ENCODE measurements around the gene DDHD1. TPM values are rescaled to one million over a fixed set of nuclear protein-coding genes. Genes with fewer than 3 reads are reported as not detected.

The DDHD1 gene
- polyA plus RNA-seq, 1 of the 3 experiments (the other 2 are of a cell fraction) = 1.9 TPM

DNA sequence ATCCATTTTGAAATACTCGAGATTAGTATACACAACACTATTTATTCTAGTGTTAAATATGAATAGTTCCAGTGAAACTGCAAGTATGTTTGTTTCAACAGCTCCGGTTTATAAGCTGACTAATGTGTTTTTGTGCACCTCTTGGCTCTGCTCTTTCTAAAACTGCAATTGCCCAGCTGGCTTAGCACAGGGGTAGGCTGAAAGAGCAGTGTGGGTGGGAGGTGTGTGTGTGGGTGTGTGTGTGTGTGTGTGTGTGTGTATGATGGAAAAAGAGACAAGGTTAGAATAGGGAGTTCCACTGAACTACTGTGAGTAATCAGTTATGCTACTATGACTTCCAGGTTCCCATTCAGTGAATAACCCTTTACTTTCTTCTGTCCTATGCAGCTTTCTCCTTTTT, 37.8 kb upstream of the DDHD1 start:
- Histone ChIP-seq H2AFZ (ENCODE audit: low read depth) (no peak overlapping the region), H3K36me3 (replicated peaks in 1 of 2; ENCODE audit: control insufficient read depth in 1 of 2, insufficient read depth in 2 of 2, low read length in 1 of 2) (no peaks in the 10 kb centered on the region), H4K20me1 (ENCODE audit: insufficient read depth) (no peaks in the 10 kb centered on the region), H3F3A (replicated peaks; ENCODE audit: insufficient read depth) (no peaks in the 10 kb centered on the region), H3K4me1 (ENCODE audit: control insufficient read depth in 1 of 2, insufficient read depth in 2 of 2, low read depth in 1 of 2, low read length in 1 of 2) (no peaks in the 10 kb centered on the region), H3K27ac (ENCODE audit: low read depth in 2 of 2, low read length in 1 of 2) (no peak overlapping the region), H3K4me3 (ENCODE audit: low read depth in 2 of 2, low read length in 1 of 2) (no peak overlapping the region), H3K27me3 (ENCODE audit: insufficient read depth) (no peaks in the 10 kb centered on the region; the same call in 1 of the 2 replicates), H3K9me3 (no peaks in the 10 kb centered on the region), H3K4me2 (no peak overlapping the region), H3K9ac (no peak overlapping the region), H3K9me2 (no peaks in the 10 kb centered on the region), H3K79me2 (ENCODE audit: insufficient read depth) (no peaks in the 10 kb centered on the region)
- TF ChIP-seq GABPA (IDR thresholded peaks at IDR 0.05; ENCODE audit: low read depth) (no peak), FOXM1 (IDR thresholded peaks at IDR 0.05; ENCODE audit: low read depth) (no peak), ZBTB33 (IDR thresholded peaks at IDR 0.05; ENCODE audit: borderline replicate concordance, low read depth) (no peak), JUND (IDR thresholded peaks at IDR 0.05) (no peak), POLR2AphosphoS5 (IDR thresholded peaks at IDR 0.05; ENCODE audit: low read depth, low read length) (no peak), RXRA (IDR thresholded peaks at IDR 0.05; ENCODE audit: borderline replicate concordance, low read depth) (no peak), FOXJ3 (CRISPR knock-in tag; IDR thresholded peaks at IDR 0.05) (no peak), TAF1 (IDR thresholded peaks at IDR 0.05; ENCODE audit: borderline replicate concordance, low read depth, low read length) (no peak), NRF1 (IDR thresholded peaks at IDR 0.05; ENCODE audit: low read depth, low read length) (no peak), RAD21 (IDR thresholded peaks at IDR 0.05; ENCODE audit: low read length) (no peak), TCF12 (IDR thresholded peaks at IDR 0.05) (no peak), RFX5 (IDR thresholded peaks at IDR 0.05; ENCODE audit: low read length) (no peak)
- TF ChIP-seq, protein P1, sequence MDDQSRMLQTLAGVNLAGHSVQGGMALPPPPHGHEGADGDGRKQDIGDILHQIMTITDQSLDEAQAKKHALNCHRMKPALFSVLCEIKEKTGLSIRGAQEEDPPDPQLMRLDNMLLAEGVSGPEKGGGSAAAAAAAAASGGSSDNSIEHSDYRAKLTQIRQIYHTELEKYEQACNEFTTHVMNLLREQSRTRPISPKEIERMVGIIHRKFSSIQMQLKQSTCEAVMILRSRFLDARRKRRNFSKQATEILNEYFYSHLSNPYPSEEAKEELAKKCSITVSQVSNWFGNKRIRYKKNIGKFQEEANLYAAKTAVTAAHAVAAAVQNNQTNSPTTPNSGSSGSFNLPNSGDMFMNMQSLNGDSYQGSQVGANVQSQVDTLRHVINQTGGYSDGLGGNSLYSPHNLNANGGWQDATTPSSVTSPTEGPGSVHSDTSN (IDR thresholded peaks at IDR 0.05) = no peak
- TF ChIP-seq, protein P2, sequence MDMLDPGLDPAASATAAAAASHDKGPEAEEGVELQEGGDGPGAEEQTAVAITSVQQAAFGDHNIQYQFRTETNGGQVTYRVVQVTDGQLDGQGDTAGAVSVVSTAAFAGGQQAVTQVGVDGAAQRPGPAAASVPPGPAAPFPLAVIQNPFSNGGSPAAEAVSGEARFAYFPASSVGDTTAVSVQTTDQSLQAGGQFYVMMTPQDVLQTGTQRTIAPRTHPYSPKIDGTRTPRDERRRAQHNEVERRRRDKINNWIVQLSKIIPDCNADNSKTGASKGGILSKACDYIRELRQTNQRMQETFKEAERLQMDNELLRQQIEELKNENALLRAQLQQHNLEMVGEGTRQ (IDR thresholded peaks at IDR 0.05; ENCODE audit: borderline replicate concordance, low read depth, low read length) = no peak
- TF ChIP-seq, protein P3, sequence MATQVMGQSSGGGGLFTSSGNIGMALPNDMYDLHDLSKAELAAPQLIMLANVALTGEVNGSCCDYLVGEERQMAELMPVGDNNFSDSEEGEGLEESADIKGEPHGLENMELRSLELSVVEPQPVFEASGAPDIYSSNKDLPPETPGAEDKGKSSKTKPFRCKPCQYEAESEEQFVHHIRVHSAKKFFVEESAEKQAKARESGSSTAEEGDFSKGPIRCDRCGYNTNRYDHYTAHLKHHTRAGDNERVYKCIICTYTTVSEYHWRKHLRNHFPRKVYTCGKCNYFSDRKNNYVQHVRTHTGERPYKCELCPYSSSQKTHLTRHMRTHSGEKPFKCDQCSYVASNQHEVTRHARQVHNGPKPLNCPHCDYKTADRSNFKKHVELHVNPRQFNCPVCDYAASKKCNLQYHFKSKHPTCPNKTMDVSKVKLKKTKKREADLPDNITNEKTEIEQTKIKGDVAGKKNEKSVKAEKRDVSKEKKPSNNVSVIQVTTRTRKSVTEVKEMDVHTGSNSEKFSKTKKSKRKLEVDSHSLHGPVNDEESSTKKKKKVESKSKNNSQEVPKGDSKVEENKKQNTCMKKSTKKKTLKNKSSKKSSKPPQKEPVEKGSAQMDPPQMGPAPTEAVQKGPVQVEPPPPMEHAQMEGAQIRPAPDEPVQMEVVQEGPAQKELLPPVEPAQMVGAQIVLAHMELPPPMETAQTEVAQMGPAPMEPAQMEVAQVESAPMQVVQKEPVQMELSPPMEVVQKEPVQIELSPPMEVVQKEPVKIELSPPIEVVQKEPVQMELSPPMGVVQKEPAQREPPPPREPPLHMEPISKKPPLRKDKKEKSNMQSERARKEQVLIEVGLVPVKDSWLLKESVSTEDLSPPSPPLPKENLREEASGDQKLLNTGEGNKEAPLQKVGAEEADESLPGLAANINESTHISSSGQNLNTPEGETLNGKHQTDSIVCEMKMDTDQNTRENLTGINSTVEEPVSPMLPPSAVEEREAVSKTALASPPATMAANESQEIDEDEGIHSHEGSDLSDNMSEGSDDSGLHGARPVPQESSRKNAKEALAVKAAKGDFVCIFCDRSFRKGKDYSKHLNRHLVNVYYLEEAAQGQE (IDR thresholded peaks at IDR 0.05; ENCODE audit: low read depth, low read length) = no peak
- no peak for DNase-seq
- 32% methylated on average over 2 of the region's 2 CpGs for WGBS (ENCODE audit: low lambda C conversion rate)
- POLR2A ChIA-PET = no interaction called here
- CTCF ChIA-PET = interaction anchor here (0.7 kb wide), 1 partner anchor 27 kb away, joined by 3 read pairs; no protein-coding TSS in a partner anchor

All from SK-N-SH (cell line).